GM19035 (cell line): ENCODE measurements around the gene PLEKHG4B.
"Not testable (repeated sequence)": the region's sequence is repeated elsewhere in the genome, so short reads cannot be mapped to it uniquely, and the experiment has no call there.

ENCODE experiments used
- ATAC-seq: cut with Tn5 transposase; IDR thresholded peaks from one replicate; pipeline ENCODE4 v1.9.1; 2021; ENCODE audit not compliant: unreplicated experiment

Gene PLEKHG4B

GRCh38 chr5:91556-92263, at the start of gene PLEKHG4B:
PLEKHG4B (plus strand) TSS chr5:92168; CDS start chr5:92232, 64 bp downstream.
- ATAC-seq, result no peak

GRCh38 chr5:42250-42649, 49.7 kb upstream of the PLEKHG4B start:
- no peak for ATAC-seq

DNA sequence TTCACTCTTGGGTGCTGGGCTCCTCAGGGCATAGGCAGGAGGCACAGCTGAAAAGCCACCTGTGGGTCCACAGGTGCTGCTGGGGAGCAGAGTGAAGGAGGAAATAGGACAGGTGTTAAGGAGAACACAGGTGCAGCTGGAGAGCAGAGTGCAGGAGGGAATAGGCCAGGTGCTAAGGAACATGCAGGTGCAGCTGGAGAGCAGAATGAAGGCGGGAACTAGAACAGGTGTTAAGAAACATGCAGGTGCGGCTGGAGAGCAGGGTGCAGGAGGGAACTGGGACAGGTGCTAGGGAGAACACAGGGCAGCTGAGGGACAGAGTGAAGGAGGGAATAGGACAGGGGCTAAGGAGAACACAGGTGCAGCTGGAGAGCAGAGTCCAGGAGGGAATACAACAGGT, 43.8 kb upstream of the PLEKHG4B start:
- ATAC-seq, result no peak

DNA sequence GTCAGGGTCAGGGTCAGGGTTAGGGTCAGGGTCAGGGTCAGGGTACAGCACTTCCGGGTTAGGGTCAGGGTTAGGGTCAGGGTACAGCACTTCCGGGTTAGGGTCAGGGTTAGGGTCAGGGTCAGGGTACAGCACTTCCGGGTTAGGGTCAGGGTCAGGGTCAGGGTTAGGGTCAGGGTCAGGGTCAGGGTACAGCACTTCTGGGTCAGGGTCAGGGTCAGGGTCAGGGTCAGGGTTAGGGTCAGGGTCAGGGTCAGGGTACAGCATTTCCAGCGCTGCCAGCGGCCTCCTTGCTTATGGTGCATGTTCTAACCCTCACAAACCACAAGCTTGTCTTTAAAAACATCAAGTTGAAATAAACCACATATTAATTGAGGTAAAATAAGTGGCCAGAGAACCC, 42.4 kb upstream of the PLEKHG4B start:
- not testable (repeated sequence) for ATAC-seq

DNA sequence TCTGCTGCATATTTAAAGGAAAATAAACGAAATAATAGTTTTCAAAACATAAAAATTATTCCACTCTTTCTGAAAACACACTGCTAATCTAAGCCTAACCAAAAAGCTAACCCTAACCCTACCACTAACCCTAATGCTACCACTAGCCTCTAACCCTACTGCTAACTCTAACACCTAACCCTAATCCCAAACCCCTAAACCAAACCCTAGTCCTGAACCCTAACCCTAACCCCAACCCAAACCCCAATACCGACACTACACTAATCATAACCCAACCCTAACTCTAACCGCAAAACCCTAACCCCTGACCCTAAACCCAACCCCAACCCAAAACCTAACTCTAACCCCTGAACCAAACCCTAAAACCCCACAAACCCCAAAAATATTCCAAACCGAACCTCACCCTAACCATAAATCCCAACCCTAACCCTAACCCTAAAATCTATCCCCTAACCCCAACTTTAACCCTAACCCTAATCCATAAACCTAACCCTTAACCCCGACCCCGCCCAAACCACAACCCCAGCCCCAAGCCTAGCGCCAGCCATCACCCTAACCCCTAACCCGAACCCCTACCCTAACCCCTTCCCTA, 41.9 kb upstream of the PLEKHG4B start:
- ATAC-seq, result no peak

DNA sequence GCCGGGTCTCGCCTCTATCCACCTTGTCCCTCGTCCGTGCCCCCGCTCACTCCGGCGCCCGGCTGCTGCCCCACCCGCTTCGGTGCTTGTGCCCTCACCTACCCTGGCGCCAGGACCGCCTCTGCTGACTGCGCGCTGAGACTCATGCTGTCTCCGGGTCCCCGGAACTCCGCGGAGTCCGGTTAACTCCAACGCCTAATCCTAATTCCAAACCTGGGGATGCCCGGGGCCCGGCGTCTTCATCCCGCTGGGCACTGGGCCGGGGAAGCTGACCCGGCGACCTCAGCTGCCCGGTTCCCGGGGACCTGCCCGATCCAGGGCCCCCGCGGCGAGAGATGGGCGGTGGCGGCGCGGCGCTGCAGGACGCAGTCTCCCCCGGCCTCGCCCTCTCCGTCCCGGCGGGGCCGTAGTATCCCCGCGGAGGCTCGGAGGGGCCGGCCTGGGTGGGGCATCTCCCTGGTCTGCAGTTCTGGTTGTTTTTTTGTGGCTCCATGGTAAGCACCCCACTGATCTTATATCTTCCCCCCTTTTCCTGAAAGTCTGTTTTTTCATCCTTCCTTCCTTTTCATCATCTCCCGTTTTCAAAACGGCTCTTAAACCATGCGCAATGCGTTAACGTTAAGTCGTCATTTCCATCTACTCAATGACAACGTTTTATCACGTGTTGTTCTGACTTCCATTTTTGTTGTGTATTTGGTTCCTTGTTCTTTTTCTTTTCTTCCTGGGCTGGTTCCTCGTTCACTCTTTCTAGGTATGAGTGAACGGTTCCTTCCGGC, 41.1 kb upstream of the PLEKHG4B start:
- ATAC-seq, result no peak

- no peak for ATAC-seq
Observed at GRCh38 chr5:51500-51823, 40.5 kb upstream of the PLEKHG4B start.

GRCh38 chr5:53381-54174, 38.4 kb upstream of the PLEKHG4B start:
- no peak for ATAC-seq

GRCh38 chr5:54175-54730, 37.7 kb upstream of the PLEKHG4B start:
- ATAC-seq, result no peak

- no peak for ATAC-seq
Observed at GRCh38 chr5:54876-55569, 36.9 kb upstream of the PLEKHG4B start.

DNA sequence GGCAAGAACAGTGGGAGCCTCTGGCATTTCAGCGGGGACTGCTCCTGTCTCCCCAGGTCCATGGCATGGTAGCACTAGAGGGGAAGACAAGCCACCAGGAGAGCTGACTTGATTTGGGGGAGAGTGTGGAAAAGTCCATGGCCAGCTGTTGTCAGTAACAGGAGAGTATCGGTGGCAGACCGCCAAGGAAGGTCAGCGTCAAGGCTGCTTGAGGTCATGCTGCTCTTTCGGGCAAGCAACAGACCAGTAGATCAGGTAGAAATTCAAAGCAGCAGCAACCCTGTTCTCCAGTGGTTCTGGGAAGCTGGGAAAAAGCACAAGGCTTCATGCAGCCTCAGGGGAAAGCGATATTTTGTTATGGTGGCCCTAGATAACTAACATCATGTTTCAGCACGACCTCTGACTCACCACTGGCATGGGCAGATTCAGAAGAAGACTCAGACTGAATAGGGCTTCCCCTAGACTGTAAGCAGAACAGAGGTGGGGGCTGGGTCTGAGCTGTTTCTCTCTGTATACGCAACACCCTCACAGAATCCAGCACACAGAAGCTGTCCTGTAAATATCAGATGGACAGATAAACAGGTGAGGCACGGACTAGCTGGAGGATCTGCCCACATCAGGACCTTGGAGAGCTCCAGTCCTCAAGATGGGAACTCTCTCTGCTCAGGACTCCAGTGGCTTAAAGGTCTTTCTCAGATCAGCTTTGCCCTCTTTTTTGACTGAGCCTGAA, 35.2 kb upstream of the PLEKHG4B start:
- ATAC-seq, result no peak

DNA sequence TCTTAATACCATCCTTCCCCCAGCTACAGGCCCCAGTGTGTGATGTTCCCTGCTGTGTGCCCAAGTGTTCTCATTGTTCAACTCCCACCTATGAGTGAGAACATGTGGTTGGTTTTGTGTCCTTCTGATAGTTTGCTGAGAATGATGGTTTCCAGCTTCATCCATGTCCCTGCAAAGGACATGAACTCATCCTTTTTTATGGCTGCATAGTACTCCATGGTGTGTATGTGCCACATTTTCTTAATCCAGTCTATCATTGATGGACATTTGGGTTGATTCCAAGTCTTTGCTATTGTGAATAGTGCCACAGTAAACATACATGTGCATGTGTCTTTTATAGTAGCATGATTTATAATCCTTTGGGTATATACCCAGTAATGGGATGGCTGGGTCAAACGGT, 31.7 kb upstream of the PLEKHG4B start:
- ATAC-seq, result not testable (repeated sequence)

- ATAC-seq, result no peak
Observed at GRCh38 chr5:70440-70839, 21.5 kb upstream of the PLEKHG4B start.

DNA sequence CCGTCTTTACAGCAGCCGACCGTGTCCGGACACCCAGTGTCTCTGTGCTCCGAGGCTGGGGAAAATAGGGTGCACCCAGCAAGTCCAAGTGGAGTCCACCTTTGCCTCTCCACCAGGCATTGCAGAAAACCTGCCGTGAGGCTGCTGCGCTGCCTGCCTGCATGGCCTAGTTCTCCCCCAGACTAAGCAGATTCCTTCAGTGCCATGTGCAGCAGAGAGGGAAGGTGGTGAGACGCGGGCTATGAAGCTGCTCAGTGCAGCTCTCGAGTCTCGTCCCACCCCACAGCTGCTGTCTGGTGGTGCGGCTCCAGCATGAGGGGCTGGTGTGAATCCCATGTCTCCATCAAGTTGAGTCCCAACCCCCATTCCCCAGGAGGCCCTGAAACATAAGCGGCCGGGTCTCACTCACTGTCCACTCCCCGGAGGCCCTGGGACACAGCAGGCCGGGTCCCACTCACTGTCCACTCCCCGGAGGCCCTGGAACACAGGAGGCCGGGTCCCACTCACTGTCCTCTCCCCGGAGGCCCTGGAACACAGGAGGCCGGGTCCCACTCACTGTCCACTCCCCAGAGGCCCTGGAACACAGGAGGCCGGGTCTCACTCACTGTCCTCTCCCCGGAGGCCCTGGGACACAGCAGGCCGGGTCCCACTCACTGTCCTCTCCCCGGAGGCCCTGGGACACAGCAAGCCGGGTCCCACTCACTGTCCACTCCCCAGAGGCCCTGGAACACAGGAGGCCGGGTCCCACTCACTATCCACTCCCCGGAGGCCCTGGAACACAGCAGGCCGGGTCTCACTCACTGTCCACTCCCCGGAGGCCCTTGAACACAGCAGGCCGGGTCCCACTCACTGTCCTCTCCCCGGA, 19.4 kb upstream of the PLEKHG4B start:
- ATAC-seq, result not testable (repeated sequence)

- ATAC-seq, result not testable (repeated sequence)
Observed at GRCh38 chr5:73181-73447, 18.9 kb upstream of the PLEKHG4B start.

DNA sequence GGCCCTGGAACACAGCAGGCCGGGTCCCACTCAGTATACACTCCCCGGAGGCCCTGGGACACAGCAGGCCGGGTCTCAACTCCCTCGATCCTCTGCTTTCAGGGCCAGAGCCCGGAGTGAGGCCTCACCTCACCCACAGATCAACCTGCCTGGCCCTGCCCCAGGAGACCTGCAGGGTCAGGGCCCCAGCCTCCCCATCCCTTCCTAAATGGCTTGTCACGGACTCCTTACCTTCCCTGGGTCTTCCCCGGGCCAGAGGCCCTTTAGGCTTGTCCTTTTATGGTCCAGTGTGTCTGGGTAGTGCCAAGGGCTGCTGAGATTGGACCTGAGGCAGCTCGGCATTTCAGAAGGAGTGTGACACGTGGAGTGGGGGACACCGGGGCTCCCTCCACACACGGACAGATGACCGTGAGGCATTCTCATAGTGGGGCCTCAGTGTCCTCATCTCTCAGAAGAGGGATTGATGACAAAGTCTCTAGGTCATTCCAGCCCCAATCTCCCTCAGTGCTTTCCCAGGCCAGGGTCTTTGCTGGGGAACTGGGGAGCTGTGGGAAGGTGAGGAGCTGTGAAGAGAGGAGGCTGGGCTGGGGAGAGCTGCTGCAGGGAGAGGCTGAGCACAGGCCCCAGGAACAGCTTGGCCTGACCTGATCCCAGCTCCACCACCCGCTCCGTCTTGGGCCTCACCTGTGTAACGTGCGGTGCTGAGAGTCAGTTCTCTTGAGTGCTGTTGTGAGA, 18.0 kb upstream of the PLEKHG4B start:
- no peak for ATAC-seq

- no peak for ATAC-seq
Observed at GRCh38 chr5:74503-75109, 17.4 kb upstream of the PLEKHG4B start.
